Measurements from ENCODE around the gene SERPINB10.

The SERPINB10 gene

DNA sequence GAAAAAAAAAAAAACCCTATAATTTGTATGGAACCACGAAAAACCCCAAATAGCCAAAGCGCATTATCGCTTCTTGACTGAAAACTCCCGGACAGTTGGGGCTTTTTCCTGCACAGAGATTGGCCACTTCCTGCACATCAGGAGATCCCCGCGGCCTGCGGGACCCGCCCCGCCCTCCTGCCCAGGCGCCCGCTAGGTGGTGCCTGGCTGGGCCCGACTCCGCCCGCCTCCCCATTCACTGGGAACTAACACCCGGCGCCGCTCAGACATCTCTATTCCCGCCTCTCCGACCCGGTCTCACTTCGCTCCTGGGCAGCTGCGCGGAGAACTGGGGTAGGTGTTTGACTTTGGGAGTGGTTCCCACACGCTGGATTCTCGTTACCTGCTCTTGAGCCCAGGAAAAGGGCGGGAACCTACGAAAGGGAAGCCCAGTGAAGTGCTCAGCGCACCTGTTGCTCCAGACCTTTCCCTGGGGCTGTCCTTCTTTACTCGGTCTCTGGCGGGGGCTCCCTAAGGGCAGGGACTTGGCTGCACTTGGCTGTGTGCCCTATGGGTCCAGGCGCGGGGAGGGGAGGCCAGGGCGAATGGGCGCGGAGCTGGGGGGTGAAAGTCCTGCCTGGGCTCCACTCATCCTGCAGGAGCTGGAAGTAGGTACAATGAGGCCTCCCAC lies 41.4 kb downstream of the SERPINB10 start, which contains the start of gene HMSD:
TSS of gene HMSD (plus strand) at position 234 of the 670 bp plus-strand sequence. CDS start 4,155 bp downstream, outside the sequence.
- TF ChIP-seq, protein P1, sequence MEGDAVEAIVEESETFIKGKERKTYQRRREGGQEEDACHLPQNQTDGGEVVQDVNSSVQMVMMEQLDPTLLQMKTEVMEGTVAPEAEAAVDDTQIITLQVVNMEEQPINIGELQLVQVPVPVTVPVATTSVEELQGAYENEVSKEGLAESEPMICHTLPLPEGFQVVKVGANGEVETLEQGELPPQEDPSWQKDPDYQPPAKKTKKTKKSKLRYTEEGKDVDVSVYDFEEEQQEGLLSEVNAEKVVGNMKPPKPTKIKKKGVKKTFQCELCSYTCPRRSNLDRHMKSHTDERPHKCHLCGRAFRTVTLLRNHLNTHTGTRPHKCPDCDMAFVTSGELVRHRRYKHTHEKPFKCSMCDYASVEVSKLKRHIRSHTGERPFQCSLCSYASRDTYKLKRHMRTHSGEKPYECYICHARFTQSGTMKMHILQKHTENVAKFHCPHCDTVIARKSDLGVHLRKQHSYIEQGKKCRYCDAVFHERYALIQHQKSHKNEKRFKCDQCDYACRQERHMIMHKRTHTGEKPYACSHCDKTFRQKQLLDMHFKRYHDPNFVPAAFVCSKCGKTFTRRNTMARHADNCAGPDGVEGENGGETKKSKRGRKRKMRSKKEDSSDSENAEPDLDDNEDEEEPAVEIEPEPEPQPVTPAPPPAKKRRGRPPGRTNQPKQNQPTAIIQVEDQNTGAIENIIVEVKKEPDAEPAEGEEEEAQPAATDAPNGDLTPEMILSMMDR (IDR thresholded peaks at IDR 0.05; ENCODE audit: insufficient read depth, low read length, missing control alignments), result peak; percentile 47
- ChIA-PET CTCF (interaction anchor here (0.8 to 1.9 kb wide), 6 partner anchors 10 to 45 kb away, joined by 3 to 11 read pairs (median 5); no protein-coding TSS in a partner anchor), POLR2A (no interaction called here)
- no peak for DNase-seq (ENCODE audit: low read depth, low spot score)
- H3K4me3 ChIP-seq (ENCODE audit: low read depth, low read length), result peak within 1 kb of the TSS; percentile 56

DNA sequence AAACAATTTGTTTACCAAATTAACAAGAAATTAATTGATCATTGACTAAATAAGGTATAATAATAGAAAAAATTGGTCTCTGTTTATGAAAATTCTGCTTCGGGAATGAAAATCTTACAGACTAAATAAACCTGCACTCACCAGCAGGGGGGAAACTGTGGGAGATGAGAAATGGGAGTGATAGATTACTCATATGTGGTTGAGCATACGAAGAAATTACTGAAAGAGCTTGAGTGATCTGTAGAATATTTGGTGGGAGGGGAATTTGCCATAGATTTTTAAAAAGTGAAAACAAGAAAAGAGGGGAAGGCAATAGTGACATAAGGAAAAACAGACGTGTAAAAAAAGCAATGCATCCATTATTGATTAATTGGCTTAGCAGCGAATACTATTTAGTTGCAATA lies 43.5 kb downstream of the SERPINB10 start:
- DNase-seq (ENCODE audit: low read depth, low spot score), result no peak
- CTCF ChIA-PET, result interaction anchor here (0.6 to 1.7 kb wide), 8 partner anchors 9 to 42 kb away, joined by 3 to 6 read pairs (median 4); no protein-coding TSS in a partner anchor
- POLR2A ChIA-PET, result interaction anchor here (0.9 kb wide), 1 partner anchor 19 kb away, joined by 4 read pairs; no protein-coding TSS in a partner anchor
- TF ChIP-seq, protein P1 (IDR thresholded peaks at IDR 0.05; ENCODE audit: insufficient read depth, low read length, missing control alignments), result no peak
- no peak overlapping the region for H3K4me3 ChIP-seq (ENCODE audit: low read depth, low read length)

DNA sequence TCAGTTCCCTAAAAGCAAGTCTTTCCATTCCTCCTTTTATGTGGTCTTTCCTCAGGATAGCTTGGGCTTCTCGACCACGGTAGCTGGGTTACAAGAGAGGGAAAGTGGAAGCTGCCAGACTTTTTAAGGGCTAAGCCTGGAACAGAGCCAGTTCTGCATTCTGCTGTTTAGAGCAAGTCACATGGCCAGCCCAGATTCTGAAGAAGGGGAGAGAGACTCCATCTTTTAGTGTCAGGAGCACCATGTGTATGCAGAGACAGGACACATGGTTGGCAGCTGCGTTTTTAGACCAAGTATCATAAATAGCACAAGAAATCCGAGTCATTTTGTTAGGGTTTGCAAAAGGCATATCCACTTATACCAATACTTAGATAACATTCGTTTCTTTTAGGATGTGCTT lies 46.1 kb downstream of the SERPINB10 start:
- no peak for DNase-seq (ENCODE audit: low read depth, low spot score)
- no peak overlapping the region for H3K4me3 ChIP-seq (ENCODE audit: low read depth, low read length)
- TF ChIP-seq, protein P1 (IDR thresholded peaks at IDR 0.05; ENCODE audit: insufficient read depth, low read length, missing control alignments), result no peak
- POLR2A ChIA-PET, result no interaction called here
- CTCF ChIA-PET, result interaction anchor here (1.7 to 4.0 kb wide), 4 partner anchors 10 to 41 kb away, joined by 8 to 55 read pairs (median 10); no protein-coding TSS in a partner anchor

DNA sequence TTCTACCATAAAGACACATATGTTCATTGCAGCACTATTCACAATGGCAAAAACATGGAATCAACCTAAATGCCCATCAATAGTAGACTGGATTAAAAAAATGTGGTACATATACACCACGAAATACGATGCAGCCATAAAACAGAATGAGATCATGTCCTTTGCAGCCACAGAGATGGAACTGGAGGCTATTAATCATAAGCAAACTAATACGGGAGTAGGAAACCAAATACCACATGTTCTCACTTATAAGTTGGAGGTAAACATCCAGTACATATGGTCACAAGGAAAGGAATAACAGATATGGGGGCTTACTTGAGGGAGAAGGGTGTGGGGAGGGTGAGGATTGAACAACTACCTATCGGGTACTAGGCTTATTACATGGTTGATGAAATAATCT lies 49.0 kb downstream of the SERPINB10 start:
- POLR2A ChIA-PET, result no interaction called here
- H3K4me3 ChIP-seq (ENCODE audit: low read depth, low read length), result no peak overlapping the region
- DNase-seq (ENCODE audit: low read depth, low spot score), result no peak
- TF ChIP-seq, protein P1 (IDR thresholded peaks at IDR 0.05; ENCODE audit: insufficient read depth, low read length, missing control alignments), result no peak
- CTCF ChIA-PET, result interaction anchor here (2.9 kb wide), 1 partner anchor 38 kb away, joined by 12 read pairs; no protein-coding TSS in a partner anchor

DNA sequence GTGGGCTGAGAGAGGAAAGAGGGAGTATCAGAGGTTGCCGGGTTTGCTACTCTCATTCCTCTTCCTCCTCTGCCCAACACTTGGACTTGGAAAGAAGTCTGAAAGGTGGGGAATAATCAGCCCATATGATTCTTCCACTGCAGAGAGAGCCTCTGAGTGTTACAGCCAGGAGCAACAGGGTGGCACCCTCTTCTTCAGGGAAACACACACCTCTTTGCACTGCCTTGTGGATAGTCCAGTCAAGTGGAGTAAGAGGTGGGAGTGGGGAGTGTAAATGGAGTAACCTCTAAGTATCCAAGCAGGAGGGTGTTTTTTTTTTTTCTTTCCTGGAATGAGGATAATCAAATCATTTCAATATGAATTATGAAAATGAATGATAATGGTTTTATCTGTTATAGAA lies 53.1 kb downstream of the SERPINB10 start:
- CTCF ChIA-PET, result interaction anchor here (1.0 to 3.9 kb wide), 6 partner anchors 9 to 34 kb away, joined by 3 to 23 read pairs (median 4); partner anchors contain the start of gene HMSD
- TF ChIP-seq, protein P1 (IDR thresholded peaks at IDR 0.05; ENCODE audit: insufficient read depth, low read length, missing control alignments), result no peak
- DNase-seq (ENCODE audit: low read depth, low spot score), result no peak
- POLR2A ChIA-PET, result no interaction called here
- no peak overlapping the region for H3K4me3 ChIP-seq (ENCODE audit: low read depth, low read length)

DNA sequence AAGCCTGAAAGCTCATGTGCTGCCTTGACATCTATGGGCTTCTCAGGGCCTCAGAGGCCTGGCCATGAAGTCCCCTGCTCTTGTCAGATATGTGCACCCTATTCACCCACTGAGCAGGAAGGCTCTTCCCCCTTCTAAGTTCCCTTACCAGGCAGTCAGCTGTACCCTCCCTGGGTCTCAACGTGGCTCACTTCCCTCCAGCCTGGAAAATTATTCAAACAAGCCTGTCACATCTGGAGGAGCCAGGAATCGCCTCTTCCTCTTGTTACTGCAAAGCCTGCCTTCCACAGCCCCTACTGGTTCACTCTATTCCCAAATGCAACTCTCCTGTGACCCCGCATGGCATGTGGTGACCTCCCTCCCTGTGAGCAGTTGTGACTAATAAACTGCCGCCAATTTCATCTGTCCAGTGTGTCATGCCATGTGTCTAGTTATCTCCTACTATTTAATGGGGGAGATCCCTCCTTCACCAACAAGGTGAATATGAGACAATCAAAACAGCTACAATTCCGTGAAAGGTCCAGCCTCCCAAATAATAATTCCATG lies 53.8 kb downstream of the SERPINB10 start:
- CTCF ChIA-PET, result interaction anchor here (1.0 to 8.0 kb wide), 9 partner anchors 8 to 34 kb away, joined by 3 to 129 read pairs (median 17); partner anchors contain the start of gene HMSD
- no peak overlapping the region for H3K4me3 ChIP-seq (ENCODE audit: low read depth, low read length)
- TF ChIP-seq, protein P1 (IDR thresholded peaks at IDR 0.05; ENCODE audit: insufficient read depth, low read length, missing control alignments), result no peak
- POLR2A ChIA-PET, result no interaction called here
- DNase-seq (ENCODE audit: low read depth, low spot score), result no peak
